HG03025 (cell line): ENCODE data around the gene TBX21.

Experiments used
- ATAC-seq: cut with Tn5 transposase; IDR thresholded peaks from one replicate; pipeline ENCODE4 v1.9.1; 2021; ENCODE audit warnings: mild to moderate bottlenecking, moderate library complexity; ENCODE audit not compliant: unreplicated experiment, low FRiP score

Gene TBX21, protein sequence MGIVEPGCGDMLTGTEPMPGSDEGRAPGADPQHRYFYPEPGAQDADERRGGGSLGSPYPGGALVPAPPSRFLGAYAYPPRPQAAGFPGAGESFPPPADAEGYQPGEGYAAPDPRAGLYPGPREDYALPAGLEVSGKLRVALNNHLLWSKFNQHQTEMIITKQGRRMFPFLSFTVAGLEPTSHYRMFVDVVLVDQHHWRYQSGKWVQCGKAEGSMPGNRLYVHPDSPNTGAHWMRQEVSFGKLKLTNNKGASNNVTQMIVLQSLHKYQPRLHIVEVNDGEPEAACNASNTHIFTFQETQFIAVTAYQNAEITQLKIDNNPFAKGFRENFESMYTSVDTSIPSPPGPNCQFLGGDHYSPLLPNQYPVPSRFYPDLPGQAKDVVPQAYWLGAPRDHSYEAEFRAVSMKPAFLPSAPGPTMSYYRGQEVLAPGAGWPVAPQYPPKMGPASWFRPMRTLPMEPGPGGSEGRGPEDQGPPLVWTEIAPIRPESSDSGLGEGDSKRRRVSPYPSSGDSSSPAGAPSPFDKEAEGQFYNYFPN

DNA sequence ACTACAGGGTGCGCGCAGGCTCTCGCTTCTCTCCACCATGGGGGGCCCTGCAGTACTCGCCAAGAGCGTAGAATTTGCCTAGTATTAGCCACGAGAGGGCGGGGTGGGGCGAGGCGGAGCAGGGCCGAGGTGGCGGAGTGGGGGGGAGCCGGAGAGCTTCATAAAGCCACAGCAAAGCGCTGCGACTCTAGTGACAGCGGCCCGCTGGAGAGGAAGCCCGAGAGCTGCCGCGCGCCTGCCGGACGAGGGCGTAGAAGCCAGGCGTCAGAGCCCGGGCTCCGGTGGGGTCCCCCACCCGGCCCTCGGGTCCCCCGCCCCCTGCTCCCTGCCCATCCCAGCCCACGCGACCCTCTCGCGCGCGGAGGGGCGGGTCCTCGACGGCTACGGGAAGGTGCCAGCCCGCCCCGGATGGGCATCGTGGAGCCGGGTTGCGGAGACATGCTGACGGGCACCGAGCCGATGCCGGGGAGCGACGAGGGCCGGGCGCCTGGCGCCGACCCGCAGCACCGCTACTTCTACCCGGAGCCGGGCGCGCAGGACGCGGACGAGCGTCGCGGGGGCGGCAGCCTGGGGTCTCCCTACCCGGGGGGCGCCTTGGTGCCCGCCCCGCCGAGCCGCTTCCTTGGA is at the start of gene TBX21:
TSS of gene TBX21 (plus strand) at position 190 of the 627 bp plus-strand sequence. CDS start at position 409, 219 bp downstream.
- ATAC-seq, result peak; percentile 44

DNA sequence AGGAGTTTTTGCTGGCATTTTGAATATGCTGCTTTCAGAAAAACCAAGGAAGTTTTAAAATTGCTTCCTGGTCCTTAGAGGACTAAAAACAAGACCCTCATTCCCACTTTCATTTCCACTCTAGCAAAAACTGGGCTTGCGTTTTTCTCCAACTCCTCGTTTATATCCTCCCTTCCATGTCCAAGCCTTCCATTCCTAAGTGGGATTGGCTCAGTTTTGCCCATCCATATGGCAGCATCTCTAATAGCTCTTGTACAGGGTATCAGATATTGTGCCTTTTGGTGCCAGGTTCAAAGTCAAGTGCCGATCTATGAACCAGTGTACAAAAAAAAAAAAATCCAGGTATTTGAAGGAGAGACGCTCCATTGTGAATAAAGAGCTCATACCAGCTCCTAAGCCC is 49.0 kb upstream of the TBX21 start:
- no peak for ATAC-seq

GRCh38 chr17:47684535-47685193 is 48.4 kb upstream of the TBX21 start:
- ATAC-seq, result no peak

DNA sequence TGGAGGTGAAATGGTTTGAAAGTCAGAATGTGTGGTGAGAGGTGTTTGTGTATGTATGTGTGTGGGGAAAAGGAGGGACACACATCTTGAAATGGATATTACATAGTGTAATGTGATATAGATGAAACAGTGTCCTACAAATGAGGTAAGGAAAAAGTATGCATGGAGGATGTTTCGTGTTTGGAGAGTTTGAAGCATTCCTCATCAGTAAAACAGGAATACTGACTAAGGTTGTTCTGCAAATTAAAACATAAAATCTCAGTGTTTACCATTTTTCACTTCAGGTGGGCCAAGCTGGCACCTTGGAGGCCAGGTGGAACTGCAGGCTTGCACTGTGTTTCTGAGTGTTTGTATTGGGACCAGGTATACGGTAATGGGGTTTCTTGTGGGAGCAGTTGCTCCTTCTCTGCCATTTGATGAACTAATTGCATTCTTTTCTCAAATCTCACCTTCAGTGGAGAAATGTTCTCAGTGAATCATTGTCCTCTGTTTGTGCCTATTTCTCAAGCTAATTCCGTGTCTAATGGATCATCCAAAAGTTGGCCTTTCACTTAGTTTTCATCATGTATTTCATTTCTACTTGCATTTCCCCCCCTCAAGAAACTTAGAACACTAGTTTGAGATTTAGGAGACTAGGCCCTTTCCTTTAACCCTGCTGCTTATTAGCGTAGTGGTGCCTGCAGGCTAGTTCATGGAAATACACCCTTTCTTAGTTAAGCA is 47.3 kb upstream of the TBX21 start:
- ATAC-seq, result no peak

DNA sequence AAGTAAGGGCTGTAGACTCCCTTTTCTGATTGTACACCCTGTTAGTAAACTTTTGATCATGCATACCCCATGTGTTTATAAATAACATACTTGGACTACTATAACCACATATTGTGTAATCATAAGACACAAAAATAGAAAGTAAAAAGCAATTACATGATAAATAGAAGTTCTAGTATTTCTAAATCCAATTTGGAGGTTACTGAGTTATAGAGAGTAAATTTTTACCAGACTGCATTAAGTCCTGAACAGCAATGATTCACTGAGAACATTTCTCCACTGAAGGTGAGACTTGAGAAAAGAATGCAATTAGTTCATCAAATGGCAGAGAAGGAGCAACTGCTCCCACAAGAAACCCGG is 46.8 kb upstream of the TBX21 start:
- ATAC-seq, result no peak

DNA sequence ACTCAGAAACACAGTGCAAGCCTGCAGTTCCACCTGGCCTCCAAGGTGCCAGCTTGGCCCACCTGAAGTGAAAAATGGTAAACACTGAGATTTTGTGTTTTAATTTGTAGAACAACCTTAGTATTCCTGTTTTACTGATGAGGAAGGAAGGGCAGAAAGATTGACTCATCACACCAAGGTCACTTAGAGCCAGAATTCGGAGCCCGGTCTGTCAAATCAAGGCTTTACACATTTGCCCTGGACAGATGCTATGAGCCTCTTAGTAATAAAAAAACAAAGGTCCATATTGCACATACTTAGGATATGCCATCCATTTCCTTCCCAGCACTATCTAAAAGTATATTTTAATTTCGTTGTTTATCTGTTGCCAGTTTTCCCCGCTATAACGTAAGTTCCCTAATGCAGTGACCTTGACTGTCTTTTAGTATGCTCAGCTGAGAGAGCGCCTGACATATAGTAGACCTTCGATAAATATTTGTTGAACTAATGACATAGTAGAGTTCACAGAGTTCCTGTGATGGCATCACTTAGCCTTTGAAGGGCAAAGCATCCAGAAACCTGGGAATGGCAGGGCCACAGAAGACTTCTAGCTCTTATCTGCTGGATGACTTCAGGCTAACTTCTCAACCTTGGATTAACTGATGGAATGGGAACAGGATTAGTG is 46.2 kb upstream of the TBX21 start:
- ATAC-seq, result no peak

DNA sequence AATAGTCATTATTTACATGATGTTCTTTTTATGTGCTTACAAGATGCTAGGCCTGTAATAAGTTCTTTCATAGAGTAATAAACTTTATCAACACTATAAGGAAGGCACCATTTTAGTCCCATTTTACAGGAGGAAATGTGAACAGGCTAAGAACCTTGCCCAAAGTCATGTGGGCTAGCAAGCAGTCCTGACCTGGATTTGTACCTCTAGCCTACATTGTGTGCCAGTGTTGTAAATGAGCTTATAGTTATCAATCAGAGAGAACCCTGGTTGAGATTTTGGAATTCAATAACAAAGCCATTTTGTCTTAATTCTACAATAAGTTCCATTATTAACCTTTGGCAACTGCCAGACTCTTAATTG is 45.7 kb upstream of the TBX21 start:
- no peak for ATAC-seq

GRCh38 chr17:47687748-47688147 is 45.3 kb upstream of the TBX21 start:
- ATAC-seq, result no peak

GRCh38 chr17:47690121-47690520 is 42.9 kb upstream of the TBX21 start:
- ATAC-seq, result no peak

- no peak for ATAC-seq
These were observed 40.7 kb upstream of the TBX21 start for GRCh38 chr17:47692137-47692894.

DNA sequence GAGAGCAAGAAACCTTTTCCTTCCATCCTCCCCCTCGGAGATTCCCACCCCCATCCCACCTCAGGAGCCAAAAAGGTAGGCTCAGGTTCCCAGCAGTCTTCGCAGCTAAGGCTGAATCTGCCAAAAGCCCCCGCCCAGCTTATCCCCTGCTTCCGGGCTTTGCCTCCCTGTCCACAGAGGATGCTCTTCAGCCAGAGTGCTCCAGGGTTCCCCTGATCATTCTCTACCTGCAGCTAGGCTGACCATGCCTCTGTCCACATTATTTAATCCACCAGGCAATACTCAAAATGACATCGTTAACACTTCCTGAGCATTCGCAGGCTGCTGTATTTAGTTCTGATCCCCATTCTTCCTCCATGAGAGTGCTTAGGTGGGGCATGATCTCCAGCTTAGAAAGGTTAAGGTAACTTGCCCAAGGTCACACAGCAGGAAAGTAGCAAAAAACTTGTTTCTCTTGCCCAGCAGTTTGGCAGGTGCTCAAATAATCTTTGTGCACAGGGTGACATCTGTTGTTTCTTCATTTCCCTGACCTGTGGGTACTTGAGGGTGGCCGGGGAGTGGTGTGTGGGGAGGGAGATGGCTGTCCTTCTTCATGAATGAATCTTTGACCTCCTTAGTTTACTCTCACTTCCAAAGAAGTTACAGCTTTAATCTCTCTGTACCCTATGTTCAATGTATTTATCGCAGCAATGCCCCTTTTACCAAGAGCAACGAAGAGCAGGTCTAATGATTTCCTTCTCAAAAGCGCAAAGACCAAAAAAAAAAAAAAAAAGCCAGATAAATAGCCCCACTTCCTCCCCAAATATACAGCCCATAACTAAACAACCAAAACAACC is 39.9 kb upstream of the TBX21 start:
- ATAC-seq, result no peak

DNA sequence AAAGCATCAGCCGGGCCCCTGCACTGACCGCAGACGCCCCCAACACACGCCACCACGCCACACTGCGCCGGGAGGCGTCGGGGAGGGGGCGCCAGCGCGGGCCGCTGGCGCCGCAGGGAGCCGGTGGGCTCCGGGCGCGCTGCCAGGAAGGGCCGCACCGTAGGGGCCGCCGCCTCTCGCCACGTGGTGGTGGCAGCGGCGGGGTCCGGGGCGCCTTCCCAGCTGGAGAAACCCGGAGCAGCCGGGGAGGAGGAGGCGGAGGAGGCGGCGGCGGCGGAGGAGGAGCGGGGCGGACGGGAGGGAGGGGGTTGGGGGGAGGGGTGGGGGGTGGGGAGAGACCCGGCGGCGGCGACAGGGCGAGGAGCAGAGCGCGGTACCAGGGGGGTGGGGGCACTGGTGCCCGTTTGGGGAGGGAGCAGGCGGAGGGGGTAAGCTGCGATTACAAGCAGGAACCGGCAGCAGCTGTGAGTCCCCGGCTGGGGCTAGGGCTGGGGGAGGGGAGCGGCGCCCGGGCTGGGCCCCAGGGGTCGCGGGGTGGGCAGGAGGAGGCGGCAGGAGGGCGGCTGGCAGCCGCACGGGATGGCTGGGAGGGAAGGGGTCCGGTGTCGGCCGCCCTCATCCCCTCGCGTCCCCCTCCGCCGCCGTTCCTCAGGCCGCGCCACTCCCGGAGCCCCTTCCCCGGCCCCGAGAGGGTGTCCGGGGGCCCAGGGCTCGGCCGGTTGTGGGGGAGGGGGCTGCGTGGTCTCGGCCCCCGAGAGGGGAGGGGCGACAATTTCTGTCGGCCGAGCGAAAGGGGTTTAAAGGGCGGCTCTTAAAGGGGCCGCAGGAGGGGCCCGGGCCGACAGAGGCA is 39.1 kb upstream of the TBX21 start, which contains the start of gene TBKBP1:
TSS of gene TBKBP1 (plus strand) at position 431 of the 850 bp plus-strand sequence. CDS start 1,952 bp downstream, outside the sequence.
- no peak for ATAC-seq

GRCh38 chr17:47694581-47695428 is 38.2 kb upstream of the TBX21 start:
- no peak for ATAC-seq

GRCh38 chr17:47695429-47696376 is 37.3 kb upstream of the TBX21 start:
- no peak for ATAC-seq
